Natural killer cell (primary cell): ENCODE measurements around the gene TMEM269. TPM values are rescaled to one million over a fixed set of nuclear protein-coding genes. Genes with fewer than 3 reads are reported as not detected.

Experiments used
- ATAC-seq, 3 donors: fragments of 150-1000 bp in 2 of 3; fragments of 200-7000 bp in 1 of 3; cut with Tn5 transposase; 1 replicate in 1 of 3; 2 replicates in 2 of 3; pipeline ENCODE4 v1.10.0; 2021; ENCODE audit warnings: mild to moderate bottlenecking in 2 of 3, moderate library complexity in 2 of 3
- DNase-seq, 2 donors: peaks; one replicate each; pipeline versions ENCODE4 v3.0.0 to v3.0.0-alpha.2; 2013 to 2021; ENCODE audit warnings: mixed read lengths in 1 of 2
- H3K27ac ChIP-seq: one replicate; pipeline ENCODE4 v1.5.1; 2013; ENCODE audit warnings: mild to moderate bottlenecking, low read length
- H3K27me3 ChIP-seq: one replicate; pipeline ENCODE4 v1.6.1; 2013; ENCODE audit warnings: low read length; ENCODE audit not compliant: control insufficient read depth, insufficient read depth
- H3K36me3 ChIP-seq: one replicate; pipeline ENCODE4 v1.6.1; 2013; ENCODE audit warnings: low read length; ENCODE audit not compliant: control insufficient read depth, insufficient read depth
- H3K4me1 ChIP-seq: one replicate; pipeline ENCODE4 v1.6.1; 2013; ENCODE audit warnings: low read length; ENCODE audit not compliant: control insufficient read depth, insufficient read depth
- H3K4me3 ChIP-seq: one replicate; pipeline ENCODE4 v1.5.1; 2013; ENCODE audit warnings: low read length
- H3K9me3 ChIP-seq: one replicate; pipeline ENCODE4 v1.6.1; 2013; ENCODE audit warnings: low read length; ENCODE audit not compliant: control insufficient read depth, insufficient read depth
- H3K27ac Mint-ChIP-seq, 2 donors: one replicate each; pipeline ENCODE4 v1.8.0; 2022; ENCODE audit warnings: mild to moderate bottlenecking in 2 of 2, mixed read lengths in 2 of 2, moderate library complexity in 1 of 2
- H3K27me3 Mint-ChIP-seq, 2 donors: one replicate each; pipeline ENCODE4 v1.8.0; 2022; ENCODE audit warnings: low read depth in 2 of 2, mixed read lengths in 2 of 2
- H3K36me3 Mint-ChIP-seq: one replicate; pipeline ENCODE4 v1.8.0; 2022; ENCODE audit warnings: mixed read lengths
- H3K4me1 Mint-ChIP-seq, 2 donors: one replicate each; pipeline ENCODE4 v1.8.0; 2022; ENCODE audit warnings: mixed read lengths in 2 of 2
- H3K4me3 Mint-ChIP-seq: one replicate; pipeline ENCODE4 v1.8.0; 2022; ENCODE audit warnings: mild to moderate bottlenecking, moderate library complexity, mixed read lengths
- H3K9me3 Mint-ChIP-seq, 2 donors: one replicate each; pipeline ENCODE4 v1.8.0; 2022; ENCODE audit warnings: mixed read lengths in 2 of 2
- WGBS: methylation state at CpG from one replicate; pipeline ENCODE4 v1.1.7; 2013; ENCODE audit warnings: missing lambda C conversion rate; ENCODE audit not compliant: insufficient coverage; 5-methylcytosine and 5-hydroxymethylcytosine counted together
- intact Hi-C: fragments of 100-400 bp; cut with micrococcal nuclease; formaldehyde crosslinking; loops from one replicate; pipeline ENCODE4 v1.14.2; 2022
- total RNA-seq, 4 donors: library from RNA; stranded (reverse); fragments of 120-200 nt in 1 of 4; gene quantifications; one replicate each; pipeline versions ENCODE4 v1.2.3 to v1.2.4, GENCODE V29; 2013 to 2022
- TF ChIP-seq, protein P1 (sequence below): fragments of 200-600 bp; IDR thresholded peaks from one replicate; pipeline ENCODE4 v1.8.0; 2022; ENCODE audit warnings: antibody characterized with exemption

Gene TMEM269
- total RNA-seq, 3 donors from 2014 or later (not counting 1 experiment from before 2014, with no cell fraction given): 0.18 to 1.4 (median 0.33) TPM

DNA sequence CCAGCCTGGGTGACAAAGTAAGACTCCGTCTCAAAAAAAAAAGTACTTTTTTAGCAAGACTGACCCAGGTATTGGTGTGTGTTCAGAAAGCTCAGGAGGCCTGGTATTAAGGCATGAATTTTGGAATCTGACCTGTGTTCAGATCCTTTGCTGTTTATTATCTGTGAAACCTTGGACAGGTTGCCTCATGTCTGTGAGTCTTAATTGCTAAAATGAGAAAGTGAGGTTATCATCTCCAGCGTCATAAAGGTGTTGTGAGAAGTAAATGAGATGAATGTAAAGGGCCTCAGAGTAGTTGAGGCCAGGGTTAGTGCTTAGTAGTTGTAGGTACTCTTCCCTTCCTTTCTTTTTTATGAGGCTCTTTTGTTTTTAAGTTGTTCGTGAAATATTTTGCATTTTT is 15.0 kb upstream of the TMEM269 start:
- peaks cover 17% of the 10 kb centered on the region for H3K4me1 ChIP-seq
- TF ChIP-seq, protein P1, sequence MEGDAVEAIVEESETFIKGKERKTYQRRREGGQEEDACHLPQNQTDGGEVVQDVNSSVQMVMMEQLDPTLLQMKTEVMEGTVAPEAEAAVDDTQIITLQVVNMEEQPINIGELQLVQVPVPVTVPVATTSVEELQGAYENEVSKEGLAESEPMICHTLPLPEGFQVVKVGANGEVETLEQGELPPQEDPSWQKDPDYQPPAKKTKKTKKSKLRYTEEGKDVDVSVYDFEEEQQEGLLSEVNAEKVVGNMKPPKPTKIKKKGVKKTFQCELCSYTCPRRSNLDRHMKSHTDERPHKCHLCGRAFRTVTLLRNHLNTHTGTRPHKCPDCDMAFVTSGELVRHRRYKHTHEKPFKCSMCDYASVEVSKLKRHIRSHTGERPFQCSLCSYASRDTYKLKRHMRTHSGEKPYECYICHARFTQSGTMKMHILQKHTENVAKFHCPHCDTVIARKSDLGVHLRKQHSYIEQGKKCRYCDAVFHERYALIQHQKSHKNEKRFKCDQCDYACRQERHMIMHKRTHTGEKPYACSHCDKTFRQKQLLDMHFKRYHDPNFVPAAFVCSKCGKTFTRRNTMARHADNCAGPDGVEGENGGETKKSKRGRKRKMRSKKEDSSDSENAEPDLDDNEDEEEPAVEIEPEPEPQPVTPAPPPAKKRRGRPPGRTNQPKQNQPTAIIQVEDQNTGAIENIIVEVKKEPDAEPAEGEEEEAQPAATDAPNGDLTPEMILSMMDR: no peak
- H3K27ac ChIP-seq: no peak overlapping the region
- intact Hi-C loops: loop anchor here (5.0 to 10.0 kb wide), 2 partner anchors 88 to 145 kb away; partner anchors contain the start of gene YBX1
- H3K9me3 ChIP-seq: no peaks in the 10 kb centered on the region
- Mint-ChIP-seq H3K27ac (no peak overlapping the region), H3K9me3 (no peaks in the 10 kb centered on the region), H3K36me3 (no peaks in the 10 kb centered on the region), H3K4me1 (peaks cover 22 to 33% of the 10 kb centered on the region in 2 donors), H3K27me3 (no peaks in the 10 kb centered on the region), H3K4me3 (no peak overlapping the region)
- DNase-seq (no peak), ATAC-seq (no peak)
- peaks cover 8% of the 10 kb centered on the region for H3K36me3 ChIP-seq
- 83% methylated on average over 2 of the region's 3 CpGs for WGBS
- H3K27me3 ChIP-seq: no peaks in the 10 kb centered on the region
- H3K4me3 ChIP-seq: no peak overlapping the region

DNA sequence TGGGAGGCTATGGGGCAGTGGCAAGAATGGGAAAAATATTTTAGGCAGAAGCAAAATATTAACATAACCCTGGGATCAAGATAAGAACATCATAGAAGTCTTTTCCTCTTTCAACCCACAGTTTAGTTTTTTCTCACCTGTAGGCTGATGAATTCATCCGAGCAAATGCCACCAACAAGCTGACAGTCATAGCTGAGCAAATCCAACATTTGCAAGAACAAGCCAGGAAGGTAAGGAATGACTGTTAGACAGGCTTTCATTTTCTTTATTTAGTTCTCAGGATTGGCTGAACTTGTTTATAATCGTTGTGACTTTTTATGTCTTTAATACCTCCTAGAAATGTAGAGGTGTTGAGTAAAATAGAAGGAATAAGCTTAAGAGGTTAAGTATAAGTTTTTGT is 11.4 kb upstream of the TMEM269 start:
- Mint-ChIP-seq H3K9me3 (no peaks in the 10 kb centered on the region), H3K27me3 (no peaks in the 10 kb centered on the region), H3K4me3 (no peak overlapping the region), H3K27ac (no peak overlapping the region), H3K36me3 (peaks cover 16% of the 10 kb centered on the region), H3K4me1 (peaks cover 20 to 30% of the 10 kb centered on the region in 2 donors)
- Histone ChIP-seq H3K4me3 (no peak overlapping the region), H3K36me3 (peaks cover 34% of the 10 kb centered on the region), H3K27ac (no peak overlapping the region), H3K9me3 (no peaks in the 10 kb centered on the region), H3K27me3 (no peaks in the 10 kb centered on the region), H3K4me1 (no peaks in the 10 kb centered on the region)
- 45% methylated on average over 2 of the region's 2 CpGs for WGBS
- DNase-seq (no peak), ATAC-seq (no peak)
- intact Hi-C loops: loop anchor here (10.0 kb wide), 1 partner anchor 141 kb away; no protein-coding TSS in a partner anchor
- TF ChIP-seq, protein P1: no peak

DNA sequence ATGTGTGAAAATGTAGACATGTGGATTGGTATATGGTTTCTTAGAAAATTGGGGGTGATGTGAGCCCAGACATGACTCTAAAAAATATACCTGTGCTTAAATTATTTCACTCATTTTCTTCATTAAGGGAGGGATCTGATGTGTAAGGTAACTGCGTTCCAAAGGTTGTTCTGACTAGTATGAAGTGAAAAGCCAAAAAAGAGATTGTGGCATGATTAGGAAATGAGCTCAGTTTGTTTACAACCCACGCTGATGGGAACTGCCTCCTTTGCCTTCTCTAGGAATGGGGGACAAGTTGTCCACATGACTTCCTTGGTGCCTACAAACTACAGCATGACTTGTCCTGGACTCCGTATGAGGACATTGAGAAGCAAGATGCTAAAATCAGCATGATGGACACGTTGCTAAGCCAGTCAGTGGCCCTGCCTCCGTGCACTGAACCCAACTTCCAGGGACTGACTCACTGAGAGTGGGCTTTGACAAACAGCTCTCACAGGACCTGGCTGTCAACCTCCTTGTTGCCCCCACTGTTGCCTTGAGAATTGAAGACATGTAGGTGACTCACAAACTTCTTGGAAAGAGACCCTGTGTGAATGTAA is 9.8 kb upstream of the TMEM269 start:
- intact Hi-C loops: loop anchor here (10.0 kb wide), 1 partner anchor 140 kb away; no protein-coding TSS in a partner anchor
- WGBS: 89% methylated on average over 5 of the region's 5 CpGs
- no peak overlapping the region for H3K4me3 Mint-ChIP-seq
- peaks cover 16% of the 10 kb centered on the region for H3K36me3 Mint-ChIP-seq
- no peaks in the 10 kb centered on the region for H3K27me3 Mint-ChIP-seq
- no peak for DNase-seq
- H3K9me3 Mint-ChIP-seq: no peaks in the 10 kb centered on the region
- H3K27ac Mint-ChIP-seq: no peak overlapping the region
- Histone ChIP-seq H3K27ac (no peak overlapping the region), H3K27me3 (no peaks in the 10 kb centered on the region), H3K9me3 (no peaks in the 10 kb centered on the region), H3K4me3 (no peak overlapping the region), H3K4me1 (no peaks in the 10 kb centered on the region), H3K36me3 (peaks cover 39% of the 10 kb centered on the region)
- H3K4me1 Mint-ChIP-seq: peaks cover 20 to 24% of the 10 kb centered on the region in 2 donors
- no peak for ATAC-seq
- TF ChIP-seq, protein P1: no peak

DNA sequence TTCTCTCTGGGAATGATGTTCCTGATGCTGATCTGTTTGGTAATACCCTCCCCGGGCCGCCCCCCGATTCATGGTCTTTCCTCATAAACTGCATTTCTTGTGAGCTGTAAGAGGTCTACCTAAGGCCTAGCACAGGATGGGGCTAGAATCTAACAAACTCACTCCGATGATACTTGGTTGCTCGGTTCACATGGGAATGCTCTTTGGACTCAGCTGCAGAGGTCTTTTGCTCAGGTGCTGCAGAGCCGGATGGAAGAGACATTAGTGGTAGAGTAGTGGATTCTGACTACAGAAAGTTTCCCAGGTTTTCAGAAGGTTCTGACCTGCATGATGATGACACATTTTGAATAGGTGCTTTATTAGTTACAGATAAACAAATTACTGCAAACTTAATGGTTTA is 8.3 kb upstream of the TMEM269 start:
- Histone ChIP-seq H3K4me3 (no peak overlapping the region), H3K27me3 (no peaks in the 10 kb centered on the region), H3K36me3 (peaks cover 45% of the 10 kb centered on the region), H3K9me3 (no peaks in the 10 kb centered on the region), H3K4me1 (no peaks in the 10 kb centered on the region), H3K27ac (no peak overlapping the region)
- Mint-ChIP-seq H3K27ac (no peak overlapping the region), H3K4me1 (peaks cover 17 to 20% of the 10 kb centered on the region in 2 donors), H3K4me3 (no peak overlapping the region), H3K27me3 (no peaks in the 10 kb centered on the region), H3K36me3 (peaks cover 16% of the 10 kb centered on the region), H3K9me3 (no peaks in the 10 kb centered on the region)
- intact Hi-C loops: loop anchor here (10.0 kb wide), 1 partner anchor 138 kb away; no protein-coding TSS in a partner anchor
- WGBS: 96% methylated on average over 6 of the region's 6 CpGs
- no peak for DNase-seq
- no peak for ATAC-seq
- TF ChIP-seq, protein P1: no peak
